Caco-2 (cell line): ENCODE results near the gene CMSS1. TPM values are rescaled to one million over a fixed set of nuclear protein-coding genes. Genes with fewer than 3 reads are reported as not detected.

Source experiments
- BruUV-seq: library from RNA; stranded (reverse); fragments of 400-500 nt; replicated peaks from 2 replicates; lab custom pipeline; 2021; lab: Mats Ljungman, UMichigan
- CTCF ChIA-PET: fragments of 300-600 bp; sonication (Branson Sonifier 250); formaldehyde crosslinking; loops from one replicate; lab custom pipeline; 2022; ENCODE audit warnings: antibody characterized with exemption; lab: Charles Lee
- POLR2A ChIA-PET: fragments of 300-600 bp; sonication (Branson Sonifier 250); formaldehyde crosslinking; loops from one replicate; lab custom pipeline; 2022; ENCODE audit warnings: antibody characterized with exemption; lab: Charles Lee
- DNase-seq, 2 experiments: peaks; one replicate each; pipeline versions ENCODE4 v3.0.0 to v3.0.0-alpha.2; 2020 to 2022
- H3K27me3 ChIP-seq: replicated peaks from 2 replicates; pipeline ENCODE4 v1.6.0; 2011; ENCODE audit warnings: low read length; ENCODE audit not compliant: control insufficient read depth, insufficient read depth
- H3K36me3 ChIP-seq: 2 replicates; pipeline ENCODE4 v1.5.1; 2011; ENCODE audit warnings: low read length; ENCODE audit not compliant: control insufficient read depth, insufficient read depth
- H3K4me1 ChIP-seq: fragments of 250-450 bp; sonication (Bioruptor Pico); 2 replicates; pipeline ENCODE4 v1.5.1; 2020; ENCODE audit warnings: mild to moderate bottlenecking
- H3K4me3 ChIP-seq: 2 replicates; pipeline ENCODE4 v1.5.1; 2011; ENCODE audit warnings: low read depth, mild to moderate bottlenecking, control low read depth, low read length
- H3K9me3 ChIP-seq: fragments of 250-450 bp; sonication (Bioruptor Pico); 2 replicates; pipeline ENCODE4 v1.5.1; 2020; ENCODE audit warnings: mild to moderate bottlenecking, moderate library complexity
- H3K27ac Mint-ChIP-seq: one replicate; pipeline ENCODE4 v1.8.0; 2022; ENCODE audit warnings: mixed read lengths; ENCODE audit not compliant: unreplicated experiment
- H3K27me3 Mint-ChIP-seq: one replicate; pipeline ENCODE4 v1.8.0; 2022; ENCODE audit warnings: mixed read lengths; ENCODE audit not compliant: insufficient read depth, unreplicated experiment
- H3K36me3 Mint-ChIP-seq: one replicate; pipeline ENCODE4 v1.8.0; 2022; ENCODE audit warnings: mild to moderate bottlenecking, mixed read lengths; ENCODE audit not compliant: insufficient read depth, unreplicated experiment
- H3K4me1 Mint-ChIP-seq: one replicate; pipeline ENCODE4 v1.8.0; 2022; ENCODE audit warnings: low read depth, mixed read lengths; ENCODE audit not compliant: unreplicated experiment
- H3K4me3 Mint-ChIP-seq: one replicate; pipeline ENCODE4 v1.8.0; 2022; ENCODE audit warnings: mild to moderate bottlenecking, moderate library complexity, mixed read lengths; ENCODE audit not compliant: unreplicated experiment
- H3K9me3 Mint-ChIP-seq: one replicate; pipeline ENCODE4 v1.8.0; 2022; ENCODE audit warnings: mixed read lengths; ENCODE audit not compliant: unreplicated experiment
- intact Hi-C: fragments of 100-400 bp; cut with micrococcal nuclease; formaldehyde crosslinking; loops from one replicate; pipeline ENCODE4 v1.10.0; 2022; ENCODE audit not compliant: unreplicated experiment
- total RNA-seq: library from RNA; stranded (reverse); gene quantifications from 2 replicates; pipeline ENCODE4 v1.2.3, GENCODE V29; 2022
- TF ChIP-seq, protein P1 (sequence below), 2 experiments: fragments of 200-600 bp in 1 of 2; IDR thresholded peaks; 1 replicate in 1 of 2; 2 replicates in 1 of 2; pipeline versions ENCODE4 v1.5.1 to v1.8.0; 2011 to 2022; ENCODE audit warnings: antibody characterized with exemption in 1 of 2, control low read depth in 1 of 2, inconsistent platforms in 1 of 2, low read depth in 1 of 2, low read length in 1 of 2, mild to moderate bottlenecking in 1 of 2, moderate library complexity in 1 of 2; ENCODE audit not compliant: insufficient read depth in 1 of 2, severe bottlenecking in 1 of 2, unreplicated experiment in 1 of 2

The CMSS1 gene
- total RNA-seq, 1 experiment from 2014 or later, result 54.4 TPM

GRCh38 chr3:99799422-99799821 is 18.2 kb upstream of the CMSS1 start:
- CTCF ChIA-PET, result no interaction called here
- no peak overlapping the region for H3K4me3 ChIP-seq
- no TSS peak for BruUV-seq
- Mint-ChIP-seq H3K4me1 (no peaks in the 10 kb centered on the region), H3K27ac (no peak overlapping the region), H3K36me3 (no peaks in the 10 kb centered on the region), H3K27me3 (no peaks in the 10 kb centered on the region), H3K9me3 (peaks cover 17% of the 10 kb centered on the region), H3K4me3 (no peak overlapping the region)
- H3K4me1 ChIP-seq, result no peaks in the 10 kb centered on the region
- no peaks in the 10 kb centered on the region for H3K36me3 ChIP-seq
- DNase-seq, result no peak
- no peaks in the 10 kb centered on the region for H3K27me3 ChIP-seq
- POLR2A ChIA-PET, result no interaction called here
- intact Hi-C loops, result no loop called here
- H3K9me3 ChIP-seq, result no peaks in the 10 kb centered on the region; the same call in 1 of the 2 replicates
- TF ChIP-seq, protein P1, sequence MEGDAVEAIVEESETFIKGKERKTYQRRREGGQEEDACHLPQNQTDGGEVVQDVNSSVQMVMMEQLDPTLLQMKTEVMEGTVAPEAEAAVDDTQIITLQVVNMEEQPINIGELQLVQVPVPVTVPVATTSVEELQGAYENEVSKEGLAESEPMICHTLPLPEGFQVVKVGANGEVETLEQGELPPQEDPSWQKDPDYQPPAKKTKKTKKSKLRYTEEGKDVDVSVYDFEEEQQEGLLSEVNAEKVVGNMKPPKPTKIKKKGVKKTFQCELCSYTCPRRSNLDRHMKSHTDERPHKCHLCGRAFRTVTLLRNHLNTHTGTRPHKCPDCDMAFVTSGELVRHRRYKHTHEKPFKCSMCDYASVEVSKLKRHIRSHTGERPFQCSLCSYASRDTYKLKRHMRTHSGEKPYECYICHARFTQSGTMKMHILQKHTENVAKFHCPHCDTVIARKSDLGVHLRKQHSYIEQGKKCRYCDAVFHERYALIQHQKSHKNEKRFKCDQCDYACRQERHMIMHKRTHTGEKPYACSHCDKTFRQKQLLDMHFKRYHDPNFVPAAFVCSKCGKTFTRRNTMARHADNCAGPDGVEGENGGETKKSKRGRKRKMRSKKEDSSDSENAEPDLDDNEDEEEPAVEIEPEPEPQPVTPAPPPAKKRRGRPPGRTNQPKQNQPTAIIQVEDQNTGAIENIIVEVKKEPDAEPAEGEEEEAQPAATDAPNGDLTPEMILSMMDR (IDR thresholded peaks at IDR 0.05; ENCODE audit: insufficient read depth in 1 of 2, low read depth in 1 of 2, low read length in 1 of 2, severe bottlenecking in 1 of 2, unreplicated experiment in 1 of 2), result no peak

- Histone ChIP-seq H3K4me3 (no peak overlapping the region), H3K4me1 (no peaks in the 10 kb centered on the region), H3K36me3 (no peaks in the 10 kb centered on the region), H3K9me3 (peaks cover 15% of the 10 kb centered on the region), H3K27me3 (no peaks in the 10 kb centered on the region)
- no peak for DNase-seq
- Mint-ChIP-seq H3K27me3 (no peaks in the 10 kb centered on the region), H3K4me1 (no peaks in the 10 kb centered on the region), H3K36me3 (peaks cover 6% of the 10 kb centered on the region), H3K4me3 (no peak overlapping the region), H3K9me3 (peaks cover 40% of the 10 kb centered on the region), H3K27ac (no peak overlapping the region)
- TF ChIP-seq, protein P1 (IDR thresholded peaks at IDR 0.05; ENCODE audit: insufficient read depth in 1 of 2, low read depth in 1 of 2, low read length in 1 of 2, severe bottlenecking in 1 of 2, unreplicated experiment in 1 of 2), result no peak
- ChIA-PET POLR2A (no interaction called here), CTCF (no interaction called here)
- intact Hi-C loops, result no loop called here
- BruUV-seq, result no TSS peak
These were observed 14.4 kb upstream of the CMSS1 start for GRCh38 chr3:99803297-99803696.

GRCh38 chr3:99805160-99805559 is 12.5 kb upstream of the CMSS1 start:
- TF ChIP-seq, protein P1 (IDR thresholded peaks at IDR 0.05; ENCODE audit: insufficient read depth in 1 of 2, low read depth in 1 of 2, low read length in 1 of 2, severe bottlenecking in 1 of 2, unreplicated experiment in 1 of 2), result no peak
- Mint-ChIP-seq H3K4me1 (no peaks in the 10 kb centered on the region), H3K27ac (no peak overlapping the region), H3K9me3 (peaks cover 40% of the 10 kb centered on the region), H3K36me3 (peaks cover 6% of the 10 kb centered on the region), H3K27me3 (no peaks in the 10 kb centered on the region), H3K4me3 (no peak overlapping the region)
- BruUV-seq, result no TSS peak
- no peaks in the 10 kb centered on the region for H3K4me1 ChIP-seq
- H3K27me3 ChIP-seq, result no peaks in the 10 kb centered on the region
- intact Hi-C loops, result no loop called here
- ChIA-PET POLR2A (no interaction called here), CTCF (no interaction called here)
- no peaks in the 10 kb centered on the region for H3K36me3 ChIP-seq
- DNase-seq, result no peak
- H3K4me3 ChIP-seq, result no peak overlapping the region
- peaks cover 15% of the 10 kb centered on the region for H3K9me3 ChIP-seq
